Measurements from ENCODE around the gene FOXRED2.

Gene FOXRED2

DNA sequence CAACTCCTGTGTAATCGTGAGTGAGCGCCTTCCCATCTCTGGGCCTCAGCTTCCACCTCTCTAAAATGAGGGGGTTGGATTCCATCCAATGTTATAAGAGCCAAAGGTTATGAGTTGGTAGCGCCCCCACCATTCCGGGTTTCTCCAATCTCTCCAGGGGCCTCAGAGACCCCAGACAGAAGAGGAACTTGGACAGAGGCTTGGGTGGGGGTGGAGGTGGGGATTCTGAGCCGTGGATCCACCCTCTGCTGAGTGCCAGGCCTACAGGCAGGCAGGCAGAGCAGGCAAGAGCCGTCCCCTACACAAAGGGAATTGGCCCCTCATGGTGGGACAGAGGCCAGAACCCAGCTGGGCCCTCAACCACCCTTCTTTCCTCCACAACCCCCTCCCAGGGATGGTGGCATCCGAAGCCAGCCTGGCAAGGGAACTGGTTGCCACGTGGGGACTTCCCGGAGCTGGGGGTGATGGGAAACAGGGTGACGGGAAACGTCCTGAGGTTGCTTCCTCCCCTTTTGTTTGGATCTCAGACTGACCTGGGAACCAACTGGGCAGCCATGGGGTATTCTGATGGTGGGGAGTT is 57.2 kb downstream of the FOXRED2 start:
- no peak for DNase-seq (ENCODE audit: low read depth)

DNA sequence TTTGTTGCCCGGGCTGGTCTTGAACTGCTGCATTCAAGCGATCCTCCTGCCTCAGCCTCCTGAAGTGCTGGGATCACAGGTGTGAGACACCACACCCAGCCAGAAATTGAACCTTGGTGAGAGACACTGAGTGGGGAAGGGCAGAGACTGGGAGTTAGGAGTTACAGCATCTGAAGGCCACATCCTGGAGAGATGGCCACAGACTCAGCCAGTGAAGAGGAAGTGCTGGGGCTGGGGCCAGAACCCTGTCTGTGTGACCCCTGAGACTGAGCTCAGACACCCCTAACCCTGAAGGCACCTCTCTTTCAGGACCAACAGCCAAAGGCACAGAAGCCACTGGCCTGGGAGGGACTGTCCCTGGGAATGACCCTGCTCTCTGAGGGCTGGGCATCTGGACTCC is 59.2 kb downstream of the FOXRED2 start:
- no peak for DNase-seq (ENCODE audit: low read depth)

DNA sequence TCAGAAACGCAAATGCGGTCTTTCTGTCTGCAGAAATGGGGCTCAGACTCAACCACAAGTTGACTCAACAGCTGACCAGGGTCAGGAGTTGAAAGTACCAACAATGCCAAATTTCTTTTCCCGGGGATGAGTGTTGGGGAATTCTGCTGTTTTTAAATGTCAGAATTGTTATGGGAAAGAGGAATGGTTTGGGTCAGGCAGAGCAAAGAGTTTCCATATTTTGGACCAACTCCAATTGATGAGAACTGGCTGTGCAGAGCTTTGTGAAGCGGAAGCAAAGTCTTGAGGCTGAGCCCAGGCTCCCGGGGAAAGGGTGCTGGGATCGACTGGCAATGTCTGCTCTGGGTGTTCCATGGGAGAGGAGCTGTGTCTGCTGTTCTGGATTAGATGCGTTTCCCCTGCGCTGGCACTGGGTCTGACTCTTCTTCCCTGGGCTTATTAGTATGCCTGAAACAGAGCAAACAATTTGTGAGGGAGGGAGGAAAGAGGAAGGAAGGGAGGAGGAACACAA is 61.6 kb downstream of the FOXRED2 start:
- no peak for DNase-seq (ENCODE audit: low read depth)

DNA sequence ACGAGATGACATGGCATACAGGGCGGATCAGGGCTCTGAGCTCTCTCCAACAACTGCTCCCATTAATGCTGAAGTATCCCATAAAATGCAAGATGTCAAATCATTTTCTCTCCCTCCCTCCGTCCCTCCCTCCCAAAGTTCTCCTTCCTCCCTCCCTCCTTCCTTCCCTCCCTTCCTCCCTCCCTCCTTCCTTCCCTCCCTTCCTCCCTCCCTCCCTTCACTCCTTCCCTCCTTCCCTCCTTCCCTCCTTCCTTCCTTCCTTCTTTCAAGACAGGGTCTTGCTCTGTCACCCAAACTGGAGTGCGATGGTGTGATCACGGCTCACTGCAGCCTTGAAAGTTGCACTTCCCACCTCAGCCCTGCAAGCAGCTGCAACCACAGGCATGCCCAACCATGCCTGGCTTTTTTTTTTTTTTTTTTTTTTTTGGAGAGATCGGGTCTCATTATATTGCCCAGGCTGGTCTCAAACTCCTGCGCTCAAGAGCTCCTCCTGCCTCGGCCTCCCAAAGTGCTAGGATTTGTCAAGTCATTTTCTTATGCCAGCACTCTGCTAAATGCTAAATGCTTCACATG is 63.6 kb downstream of the FOXRED2 start:
- DNase-seq (ENCODE audit: low read depth) = no peak

DNA sequence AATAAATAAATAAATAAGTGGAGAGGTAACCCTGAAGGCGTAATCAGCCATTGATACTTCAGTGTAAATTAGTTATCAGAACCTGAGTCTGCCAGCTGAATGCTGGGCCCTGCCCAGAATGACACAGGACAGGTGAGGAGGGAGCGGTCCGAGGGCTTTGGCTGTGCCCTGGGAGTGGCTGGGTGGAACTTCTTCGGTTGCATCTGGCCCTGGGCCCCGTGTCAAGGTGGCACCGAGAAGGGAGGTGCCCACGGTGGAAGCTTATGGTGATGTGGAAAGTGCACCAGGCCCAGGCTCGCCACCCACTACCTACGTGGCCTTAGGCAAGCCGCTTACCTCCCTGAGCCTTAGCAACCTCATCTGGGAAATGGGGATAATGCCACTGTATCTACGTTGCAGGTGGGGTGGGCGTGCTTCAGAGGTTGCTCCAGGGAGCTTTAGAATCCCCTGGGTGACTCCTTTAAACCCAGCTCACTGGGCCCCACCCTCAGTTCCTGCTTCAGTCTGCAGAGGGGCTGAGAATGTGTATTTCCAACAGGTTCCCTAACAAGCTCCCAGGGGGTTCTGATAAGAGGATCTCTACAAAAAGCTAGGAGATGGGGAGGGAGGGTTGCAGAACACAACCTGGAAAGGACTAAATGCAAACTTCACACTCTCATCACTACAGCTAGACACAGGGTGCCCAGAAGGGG is 64.2 kb downstream of the FOXRED2 start:
- DNase-seq (ENCODE audit: low read depth) = no peak

DNA sequence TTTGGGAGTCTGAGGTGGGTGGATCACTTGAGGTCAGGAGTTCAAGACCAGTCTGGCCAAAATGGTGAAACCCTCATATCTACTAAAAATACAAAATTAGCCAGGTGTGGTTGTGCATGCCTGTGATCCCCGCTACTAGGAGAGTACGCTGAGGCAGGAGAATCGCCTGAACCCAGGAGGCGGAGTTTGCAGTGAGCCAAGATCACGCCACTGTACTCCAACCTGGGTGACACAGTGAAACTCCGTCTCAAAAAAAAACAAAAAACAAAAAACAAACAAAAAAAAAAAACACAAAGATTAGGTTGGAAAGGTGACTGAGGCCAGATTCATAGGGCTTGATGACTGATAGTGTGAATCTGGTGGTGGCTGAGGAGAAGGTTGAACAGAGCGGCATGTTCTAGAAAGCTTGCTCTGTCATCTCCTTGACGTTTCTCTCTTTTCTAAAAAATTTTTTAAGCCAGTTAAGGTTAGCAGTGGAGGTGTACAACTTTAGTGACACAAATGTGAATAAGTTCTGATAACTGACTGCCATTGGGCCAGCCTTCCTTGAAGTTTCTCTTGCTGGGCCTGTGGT is 66.3 kb downstream of the FOXRED2 start:
- DNase-seq (ENCODE audit: low read depth) = no peak

DNA sequence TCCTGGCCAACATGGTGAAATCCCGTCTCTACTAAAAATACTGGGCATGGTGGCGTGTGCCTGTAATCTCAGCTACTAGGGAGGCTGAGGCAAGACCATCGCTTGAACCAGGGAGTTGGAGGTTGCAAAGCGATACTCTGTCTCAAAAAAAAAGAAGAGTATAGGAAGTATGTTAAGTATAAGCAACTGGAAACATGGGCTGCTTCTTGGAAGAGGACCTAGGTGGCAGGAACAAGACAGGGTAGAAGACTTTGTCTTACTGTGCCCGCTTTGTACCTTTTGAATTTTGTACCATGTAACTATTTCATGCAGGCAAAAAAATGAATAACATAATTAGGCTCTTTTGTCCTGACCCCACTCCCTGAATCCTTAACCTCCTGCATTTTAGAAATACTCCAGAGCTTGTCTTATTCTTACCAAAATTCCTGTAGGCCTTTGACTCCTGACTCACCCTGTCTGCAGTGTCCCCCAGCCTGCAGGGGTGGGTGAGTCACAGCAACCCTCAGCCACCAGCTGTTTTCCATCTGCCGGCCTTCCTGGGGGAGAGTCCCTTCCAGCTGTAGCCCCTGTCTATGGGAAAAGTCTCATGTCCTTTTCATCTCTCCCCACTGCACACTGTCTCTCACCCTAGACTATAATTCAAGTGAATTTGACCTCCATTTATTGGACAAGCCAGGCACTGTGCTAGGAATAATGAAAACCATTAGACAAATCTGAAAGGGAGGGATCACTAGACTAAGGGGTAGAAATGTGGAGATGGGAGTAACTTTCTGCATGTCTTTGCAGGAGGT is 67.2 kb downstream of the FOXRED2 start:
- DNase-seq (ENCODE audit: low read depth) = peak; percentile 74
